Transverse colon (tissue), 4 donors: Measurements from ENCODE around the gene CELSR1. TPM values are rescaled to one million over a fixed set of nuclear protein-coding genes. Genes with fewer than 3 reads are reported as not detected.

Experiments
- DNase-seq: peaks from one replicate; pipeline ENCODE4 v3.0.0-alpha.2; 2019
- H3K27ac ChIP-seq, 4 donors: fragments of 200-600 bp; sonication (generic); 2 replicates each; pipeline ENCODE4 v1.5.1; 2016 to 2018; ENCODE audit warnings: inconsistent platforms in 4 of 4
- H3K27me3 ChIP-seq: fragments of 200-600 bp; sonication (generic); 2 replicates; pipeline ENCODE4 v1.5.1; 2017; ENCODE audit warnings: inconsistent platforms
- H3K36me3 ChIP-seq, 4 donors: fragments of 200-600 bp; sonication (generic); 2 replicates each; pipeline ENCODE4 v1.5.1; 2017 to 2019; ENCODE audit warnings: inconsistent platforms in 4 of 4
- H3K4me1 ChIP-seq, 4 donors: fragments of 200-600 bp; sonication (generic); 2 replicates each; pipeline ENCODE4 v1.5.1; 2017 to 2020; ENCODE audit warnings: inconsistent platforms in 4 of 4
- H3K4me3 ChIP-seq, 4 donors: fragments of 200-600 bp; sonication (generic); 1 replicate in 1 of 4; 2 replicates in 3 of 4; pipeline versions ENCODE4 v1.5.1 to v1.6.1; 2017 to 2019; ENCODE audit warnings: inconsistent platforms in 4 of 4
- H3K9me3 ChIP-seq, 2 donors: fragments of 200-600 bp; sonication (generic); 2 replicates each; pipeline ENCODE4 v1.5.1; 2017 to 2019; ENCODE audit warnings: inconsistent platforms in 2 of 2
- EP300 ChIP-seq: sonication (generic); formaldehyde crosslinking; IDR thresholded peaks from one replicate; pipeline ENCODE4 v1.6.1; 2017; ENCODE audit warnings: antibody characterized with exemption, low read depth
- POLR2A ChIP-seq: fragments of 450-650 bp; IDR thresholded peaks from one replicate; pipeline ENCODE4 v1.6.1; 2016; ENCODE audit warnings: antibody characterized with exemption, mild to moderate bottlenecking, moderate library complexity
- POLR2AphosphoS5 ChIP-seq, 3 donors: sonication (generic); formaldehyde crosslinking; IDR thresholded peaks; one replicate each; pipeline ENCODE4 v1.6.1; 2016; ENCODE audit warnings: antibody characterized with exemption in 3 of 3
- WGBS, 2 donors: methylation state at CpG; one replicate each; pipeline ENCODE4 v1.1.5; 2018; ENCODE audit warnings: low coverage in 1 of 2; 5-methylcytosine and 5-hydroxymethylcytosine counted together
- in situ Hi-C, 4 donors: fragments of 200-750 bp; cut with MboI; loops; one replicate each; pipeline versions ENCODE4 v1.15.0 to v1.15.1; 2017; ENCODE audit warnings: low sequenced_read_pairs in 3 of 4, low pct_ligation_motif_present in 1 of 4, low pct_unique_long_range_greater_than_20kb in 1 of 4
- intact Hi-C: fragments of 100-400 bp; cut with DNase I; formaldehyde crosslinking; loops from one replicate; pipeline ENCODE4 v1.15.1; 2023; ENCODE audit warnings: low total_unique reads
- total RNA-seq, 4 donors: library from RNA; depleted of rRNA; stranded (reverse); fragments of >200 nt; gene quantifications; one replicate each; pipeline ENCODE4 v1.1.0, GENCODE V29; 2016
- TF ChIP-seq, protein P1 (sequence below), 5 experiments: fragments of 200-600 bp in 3 of 5; fragments of 450-650 bp in 2 of 5; sonication (generic) in 3 of 5; IDR thresholded peaks; 1 replicate in 2 of 5; 2 replicates in 3 of 5; pipeline ENCODE4 v1.5.1; 2016 to 2017; ENCODE audit warnings: antibody characterized with exemption in 5 of 5, inconsistent platforms in 3 of 5, mild to moderate bottlenecking in 2 of 5, moderate library complexity in 1 of 5

CELSR1 gene
- total RNA-seq, 4 donors from 2014 or later: 0.96 to 2.5 (median 1.4) TPM

- H3K27ac ChIP-seq: no peak overlapping the region
- in situ Hi-C loops: loop anchor here in 1 of 4 donors (10.0 kb wide), 1 partner anchor 198 kb away; no protein-coding TSS in a partner anchor
- no peak for DNase-seq
Observed at GRCh38 chr22:46346680-46347405, 190.6 kb downstream of the CELSR1 start.

GRCh38 chr22:46340676-46341075 lies 196.7 kb downstream of the CELSR1 start:
- no peak for DNase-seq
- no peak overlapping the region for H3K4me3 ChIP-seq
- H3K36me3 ChIP-seq: peaks cover 0 to 62% (median 17%) of the 10 kb centered on the region in 4 donors
- intact Hi-C loops (no loop called here), in situ Hi-C loops (loop anchor here in 1 of 4 donors (10.0 kb wide), 1 partner anchor 204 kb away; no protein-coding TSS in a partner anchor)
- no peaks in the 10 kb centered on the region for H3K27me3 ChIP-seq
- 63 to 91% methylated on average over 1 to 13 of the region's 13 CpGs for WGBS, 2 donors
- no peaks in the 10 kb centered on the region for H3K9me3 ChIP-seq
- peaks cover 7 to 11% (median 9%) of the 10 kb centered on the region in 4 donors for H3K4me1 ChIP-seq
- no peak overlapping the region for H3K27ac ChIP-seq
- no peak for TF ChIP-seq POLR2A
- TF ChIP-seq EP300: no peak
- no peak for TF ChIP-seq POLR2AphosphoS5 (IDR thresholded peaks at IDR 0.05)
- TF ChIP-seq, protein P1, sequence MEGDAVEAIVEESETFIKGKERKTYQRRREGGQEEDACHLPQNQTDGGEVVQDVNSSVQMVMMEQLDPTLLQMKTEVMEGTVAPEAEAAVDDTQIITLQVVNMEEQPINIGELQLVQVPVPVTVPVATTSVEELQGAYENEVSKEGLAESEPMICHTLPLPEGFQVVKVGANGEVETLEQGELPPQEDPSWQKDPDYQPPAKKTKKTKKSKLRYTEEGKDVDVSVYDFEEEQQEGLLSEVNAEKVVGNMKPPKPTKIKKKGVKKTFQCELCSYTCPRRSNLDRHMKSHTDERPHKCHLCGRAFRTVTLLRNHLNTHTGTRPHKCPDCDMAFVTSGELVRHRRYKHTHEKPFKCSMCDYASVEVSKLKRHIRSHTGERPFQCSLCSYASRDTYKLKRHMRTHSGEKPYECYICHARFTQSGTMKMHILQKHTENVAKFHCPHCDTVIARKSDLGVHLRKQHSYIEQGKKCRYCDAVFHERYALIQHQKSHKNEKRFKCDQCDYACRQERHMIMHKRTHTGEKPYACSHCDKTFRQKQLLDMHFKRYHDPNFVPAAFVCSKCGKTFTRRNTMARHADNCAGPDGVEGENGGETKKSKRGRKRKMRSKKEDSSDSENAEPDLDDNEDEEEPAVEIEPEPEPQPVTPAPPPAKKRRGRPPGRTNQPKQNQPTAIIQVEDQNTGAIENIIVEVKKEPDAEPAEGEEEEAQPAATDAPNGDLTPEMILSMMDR (IDR thresholded peaks at IDR 0.05): no peak

More at GRCh38 chr22:46346680-46347405, 190.6 kb downstream of the CELSR1 start:
- H3K4me1 ChIP-seq: no peaks in the 10 kb centered on the region
- 90 to 91% methylated on average over 8 to 19 of the region's 19 CpGs for WGBS, 2 donors
- intact Hi-C loops: no loop called here
- TF ChIP-seq POLR2A (no peak), EP300 (no peak), POLR2AphosphoS5 (IDR thresholded peaks at IDR 0.05) (no peak)
- TF ChIP-seq, protein P1 (IDR thresholded peaks at IDR 0.05): no peak
- no peak overlapping the region for H3K4me3 ChIP-seq
- H3K36me3 ChIP-seq: peaks cover 0 to 89% (median 34%) of the 10 kb centered on the region in 4 donors
- no peaks in the 10 kb centered on the region for H3K27me3 ChIP-seq
- no peaks in the 10 kb centered on the region for H3K9me3 ChIP-seq

DNA sequence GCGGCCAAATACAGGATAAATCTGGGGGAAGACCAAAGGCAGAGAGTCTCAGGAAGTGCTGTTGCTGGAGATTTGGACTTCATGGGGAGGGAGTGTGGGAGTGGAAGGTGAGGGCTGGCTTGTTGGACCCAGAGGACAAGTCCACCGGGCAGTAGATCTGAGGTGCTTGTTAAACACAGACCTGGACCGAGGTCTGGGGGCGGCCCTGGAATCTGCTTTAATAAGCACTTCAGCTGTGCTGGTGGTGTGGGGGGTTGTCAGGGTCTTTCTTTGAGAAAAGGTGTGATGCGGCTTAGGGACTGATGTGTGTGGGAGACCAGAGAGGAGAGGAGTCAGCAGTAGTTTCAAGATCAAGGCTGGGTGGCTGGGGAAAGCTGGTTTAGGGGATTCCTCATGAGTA lies 197.5 kb downstream of the CELSR1 start:
- TF ChIP-seq POLR2AphosphoS5 (IDR thresholded peaks at IDR 0.05) (no peak), POLR2A (no peak), EP300 (no peak)
- TF ChIP-seq, protein P1 (IDR thresholded peaks at IDR 0.05): no peak

DNA sequence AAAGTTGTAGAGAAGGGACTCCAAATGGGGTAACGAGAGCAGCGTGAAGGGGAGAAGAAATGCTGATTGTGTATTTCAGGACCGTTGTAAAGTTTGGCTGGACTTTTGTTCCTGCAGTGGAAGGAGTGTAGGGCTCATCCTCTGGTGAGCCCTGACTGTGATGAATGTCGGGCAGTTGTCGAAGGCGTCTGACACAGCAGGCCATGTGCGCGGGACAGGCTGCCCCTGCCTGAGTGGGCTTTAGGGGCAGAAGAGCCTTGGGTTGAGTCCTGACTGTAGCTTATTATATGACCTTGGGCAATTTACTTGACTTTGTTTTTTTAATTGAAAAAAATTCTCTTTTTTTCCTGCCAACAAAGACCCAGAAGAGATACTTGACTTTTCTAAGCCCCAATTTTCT lies 198.8 kb downstream of the CELSR1 start:
- Histone ChIP-seq H3K4me1 (peaks cover 7 to 15% (median 10%) of the 10 kb centered on the region in 4 donors), H3K9me3 (no peaks in the 10 kb centered on the region), H3K27me3 (no peaks in the 10 kb centered on the region), H3K4me3 (no peak overlapping the region), H3K27ac (no peak overlapping the region), H3K36me3 (peaks cover 0 to 46% (median 10%) of the 10 kb centered on the region in 4 donors)
- intact Hi-C loops (no loop called here), in situ Hi-C loops (no loop called here)
- TF ChIP-seq EP300 (no peak), POLR2A (no peak), POLR2AphosphoS5 (IDR thresholded peaks at IDR 0.05) (no peak)
- TF ChIP-seq, protein P1 (IDR thresholded peaks at IDR 0.05): no peak
- no peak for DNase-seq
- 90 to 92% methylated on average over 8 of the region's 8 CpGs for WGBS, 2 donors

More for the DNA sequence above, 197.5 kb downstream of the CELSR1 start:
- DNase-seq: no peak
- peaks cover 0 to 54% (median 13%) of the 10 kb centered on the region in 4 donors for H3K36me3 ChIP-seq
- intact Hi-C loops: no loop called here
- H3K27ac ChIP-seq: no peak overlapping the region
- peaks cover 7 to 13% (median 10%) of the 10 kb centered on the region in 4 donors for H3K4me1 ChIP-seq
- no peaks in the 10 kb centered on the region for H3K27me3 ChIP-seq
- in situ Hi-C loops: loop anchor here in 1 of 4 donors (10.0 kb wide), 1 partner anchor 205 kb away; no protein-coding TSS in a partner anchor
- H3K4me3 ChIP-seq: no peak overlapping the region
- WGBS, 2 donors: 91 to 94% methylated on average over 4 to 5 of the region's 5 CpGs
- no peaks in the 10 kb centered on the region for H3K9me3 ChIP-seq
